ENCODE measurements around the gene CNTNAP5.

DNA sequence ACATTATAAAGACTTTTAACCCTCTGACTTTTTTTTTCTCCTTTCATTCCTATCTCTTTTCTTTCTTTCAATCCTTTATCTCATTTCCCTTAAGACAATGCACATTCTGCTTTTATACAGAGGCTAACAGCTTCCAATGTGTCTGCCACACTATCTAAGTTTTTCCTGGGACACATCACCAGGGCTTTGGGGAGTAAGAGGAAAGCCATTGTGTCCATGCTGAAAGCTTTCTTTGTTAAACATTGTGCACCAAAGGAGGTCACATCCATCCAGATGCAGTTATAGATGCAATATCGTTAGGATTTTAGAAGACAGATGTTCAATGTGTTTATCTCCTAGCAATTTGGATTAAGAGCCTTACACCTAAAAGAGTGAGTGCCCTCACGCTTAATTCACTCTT, 534.1 kb downstream of the CNTNAP5 start:
- TF ChIP-seq, protein P1, sequence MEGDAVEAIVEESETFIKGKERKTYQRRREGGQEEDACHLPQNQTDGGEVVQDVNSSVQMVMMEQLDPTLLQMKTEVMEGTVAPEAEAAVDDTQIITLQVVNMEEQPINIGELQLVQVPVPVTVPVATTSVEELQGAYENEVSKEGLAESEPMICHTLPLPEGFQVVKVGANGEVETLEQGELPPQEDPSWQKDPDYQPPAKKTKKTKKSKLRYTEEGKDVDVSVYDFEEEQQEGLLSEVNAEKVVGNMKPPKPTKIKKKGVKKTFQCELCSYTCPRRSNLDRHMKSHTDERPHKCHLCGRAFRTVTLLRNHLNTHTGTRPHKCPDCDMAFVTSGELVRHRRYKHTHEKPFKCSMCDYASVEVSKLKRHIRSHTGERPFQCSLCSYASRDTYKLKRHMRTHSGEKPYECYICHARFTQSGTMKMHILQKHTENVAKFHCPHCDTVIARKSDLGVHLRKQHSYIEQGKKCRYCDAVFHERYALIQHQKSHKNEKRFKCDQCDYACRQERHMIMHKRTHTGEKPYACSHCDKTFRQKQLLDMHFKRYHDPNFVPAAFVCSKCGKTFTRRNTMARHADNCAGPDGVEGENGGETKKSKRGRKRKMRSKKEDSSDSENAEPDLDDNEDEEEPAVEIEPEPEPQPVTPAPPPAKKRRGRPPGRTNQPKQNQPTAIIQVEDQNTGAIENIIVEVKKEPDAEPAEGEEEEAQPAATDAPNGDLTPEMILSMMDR (IDR thresholded peaks at IDR 0.05; ENCODE audit: low read depth, low read length): no peak
- no peak for TF ChIP-seq EZH2phosphoT487 (IDR thresholded peaks at IDR 0.05; ENCODE audit: low read depth)
